ENCODE results near the gene NME2.
"Not testable (repeated sequence)": the region's sequence is repeated elsewhere in the genome, so short reads cannot be mapped to it uniquely, and the experiment has no call there.

The NME2 gene

GRCh38 chr17:51166198-51166986, at the start of gene NME2:
TSS of gene NME2 (plus strand) at chr17:51166411. CDS start at chr17:51166831, 420 bp downstream.
- peak; percentile 17 for DNase-seq (ENCODE audit: low read depth)

GRCh38 chr17:51118330-51119195, 47.6 kb upstream of the NME2 start:
- no peak for DNase-seq (ENCODE audit: low read depth)

- DNase-seq (ENCODE audit: low read depth), result peak; percentile 16
Measured at GRCh38 chr17:51119415-51120356, 46.5 kb upstream of the NME2 start.

- peak; percentile 5 for DNase-seq (ENCODE audit: low read depth)
Measured at GRCh38 chr17:51120357-51120738, 45.9 kb upstream of the NME2 start.

GRCh38 chr17:51120739-51121619, 45.2 kb upstream of the NME2 start, which contains the start of gene SPAG9:
TSS of gene SPAG9 (minus strand) at chr17:51120868. CDS start at chr17:51120656, 212 bp downstream.
- peak; percentile 74 for DNase-seq (ENCODE audit: low read depth)

- DNase-seq (ENCODE audit: low read depth), result peak; percentile 57
Measured at GRCh38 chr17:51121620-51122472, 44.4 kb upstream of the NME2 start.

GRCh38 chr17:51122473-51123115, 43.6 kb upstream of the NME2 start:
- DNase-seq (ENCODE audit: low read depth), result not testable (repeated sequence)

- DNase-seq (ENCODE audit: low read depth), result no peak
Measured at GRCh38 chr17:51124640-51125503, 41.3 kb upstream of the NME2 start.

- no peak for DNase-seq (ENCODE audit: low read depth)
Measured at GRCh38 chr17:51128076-51128475, 38.1 kb upstream of the NME2 start.

GRCh38 chr17:51132964-51133319, 33.3 kb upstream of the NME2 start:
- no peak for DNase-seq (ENCODE audit: low read depth)

GRCh38 chr17:51133365-51133764, 32.8 kb upstream of the NME2 start:
- DNase-seq (ENCODE audit: low read depth), result no peak

- DNase-seq (ENCODE audit: low read depth), result no peak
Measured at GRCh38 chr17:51135956-51136355, 30.3 kb upstream of the NME2 start.

GRCh38 chr17:51142597-51142996, 23.6 kb upstream of the NME2 start:
- DNase-seq (ENCODE audit: low read depth), result no peak

- DNase-seq (ENCODE audit: low read depth), result no peak
Measured at GRCh38 chr17:51144266-51145022, 21.8 kb upstream of the NME2 start.

- no peak for DNase-seq (ENCODE audit: low read depth)
Measured at GRCh38 chr17:51147650-51148049, 18.6 kb upstream of the NME2 start.

GRCh38 chr17:51149163-51149562, 17.0 kb upstream of the NME2 start:
- no peak for DNase-seq (ENCODE audit: low read depth)

GRCh38 chr17:51150932-51151331, 15.3 kb upstream of the NME2 start:
- DNase-seq (ENCODE audit: low read depth), result no peak

GRCh38 chr17:51152766-51153209, 13.4 kb upstream of the NME2 start:
- DNase-seq (ENCODE audit: low read depth), result no peak
